A673 (cell line): ENCODE results near the gene ATG7. TPM values are rescaled to one million over a fixed set of nuclear protein-coding genes. Genes with fewer than 3 reads are reported as not detected.

Experiments
- Bru-seq: library from RNA; stranded (reverse); fragments of 400-500 nt; gene quantifications from one replicate; lab custom pipeline; 2021; lab: Mats Ljungman, UMichigan
- BruChase-seq, 2 experiments: library from RNA; stranded (reverse); fragments of 400-500 nt; gene quantifications; one replicate each; lab custom pipeline; 2021; lab: Mats Ljungman, UMichigan
- BruUV-seq: library from RNA; stranded (reverse); fragments of 400-500 nt; replicated peaks from 2 replicates; lab custom pipeline; 2021; lab: Mats Ljungman, UMichigan
- CTCF ChIA-PET: fragments of 300-600 bp; sonication (Branson Sonifier 250); formaldehyde crosslinking; loops from one replicate; lab custom pipeline; 2022; ENCODE audit warnings: antibody characterized with exemption; lab: Charles Lee
- POLR2A ChIA-PET: fragments of 300-600 bp; sonication (Branson Sonifier 250); formaldehyde crosslinking; loops from one replicate; lab custom pipeline; 2022; ENCODE audit warnings: antibody characterized with exemption; ENCODE audit not compliant: low non-redundant PET; lab: Charles Lee
- DNase-seq: peaks from one replicate; pipeline ENCODE4 v3.0.0-alpha.2; 2015; ENCODE audit warnings: low spot score
- H3K27ac ChIP-seq: fragments of 200-600 bp; sonication (generic); 2 replicates; pipeline ENCODE4 v1.5.1; 2016; ENCODE audit warnings: mixed run types, low read depth, mild to moderate bottlenecking, mixed read lengths, antibody characterized with exemption, low read length; ENCODE audit not compliant: poor library complexity, severe bottlenecking
- H3K27me3 ChIP-seq: fragments of 200-600 bp; sonication (generic); replicated peaks from 2 replicates; pipeline ENCODE4 v1.6.1; 2017; ENCODE audit warnings: mixed run types, low read depth, mild to moderate bottlenecking, mixed read lengths, antibody characterized with exemption, low read length; ENCODE audit not compliant: insufficient read depth, poor library complexity
- H3K36me3 ChIP-seq: fragments of 200-600 bp; sonication (generic); 2 replicates; pipeline ENCODE4 v1.6.1; 2016; ENCODE audit warnings: mixed run types, mild to moderate bottlenecking, mixed read lengths, antibody characterized with exemption, low read length; ENCODE audit not compliant: insufficient read depth, poor library complexity, severe bottlenecking
- H3K4me1 ChIP-seq: fragments of 200-600 bp; sonication (generic); 2 replicates; pipeline ENCODE4 v1.6.1; 2017; ENCODE audit warnings: mixed run types, mild to moderate bottlenecking, mixed read lengths, antibody characterized with exemption, low read length; ENCODE audit not compliant: insufficient read depth, poor library complexity, severe bottlenecking
- H3K4me3 ChIP-seq: fragments of 200-600 bp; sonication (generic); 2 replicates; pipeline ENCODE4 v1.5.1; 2016; ENCODE audit warnings: low read depth, mixed run types, mild to moderate bottlenecking, mixed read lengths, low read length; ENCODE audit not compliant: poor library complexity, severe bottlenecking
- H3K9me3 ChIP-seq: fragments of 200-600 bp; sonication (generic); 2 replicates; pipeline ENCODE4 v1.6.1; 2016; ENCODE audit warnings: mixed run types, low read depth, mild to moderate bottlenecking, mixed read lengths, antibody characterized with exemption, low read length; ENCODE audit not compliant: poor library complexity, severe bottlenecking
- CTCF ChIP-seq: fragments of 300-800, 200-600 bp; sonication (generic); conservative IDR thresholded peaks from 2 replicates; pipeline ENCODE4 v1.5.1; 2017; ENCODE audit warnings: low read depth, mild to moderate bottlenecking, antibody characterized with exemption, low read length, moderate library complexity, mixed read lengths
- EZH2 ChIP-seq: fragments of 200-600 bp; sonication (generic); IDR thresholded peaks from 2 replicates; pipeline ENCODE4 v1.6.1; 2017; ENCODE audit warnings: borderline replicate concordance, low read depth, mild to moderate bottlenecking, mixed read lengths, antibody characterized with exemption, low read length; ENCODE audit not compliant: poor library complexity, severe bottlenecking
- intact Hi-C: fragments of 100-400 bp; cut with micrococcal nuclease; formaldehyde crosslinking; loops from one replicate; pipeline ENCODE4 v1.10.0; 2022; ENCODE audit not compliant: unreplicated experiment
- long read RNA-seq: library from polyadenylated mRNA; stranded (forward); transcript quantifications from one replicate; pipeline ENCODE4 v2.0.0, GENCODE V29; 2022
- total RNA-seq: library from RNA; stranded (reverse); gene quantifications from 2 replicates; pipeline ENCODE4 v1.2.3, GENCODE V29; 2021

ATG7 gene
- 30.9 and 33.8 TPM in 2 replicates for total RNA-seq
- percentile 72 among the genes with signal in this experiment for Bru-seq, nascent RNA
- percentile 69 among the genes with signal in this experiment for BruChase-seq, experiment 1, labeled RNA remaining after a 2-hour chase
- BruChase-seq, experiment 2, labeled RNA remaining after a 6-hour chase, result percentile 71 among the genes with signal in this experiment
- long read RNA-seq, full-length matches to known transcripts, result 22 of 63 reads
- long read RNA-seq, partial matches to known transcripts, result 12 of 63 reads
- long read RNA-seq, other reads (novel, unspliced or antisense), result 29 of 63 reads

GRCh38 chr3:11271986-11272904, at the start of gene ATG7:
Gene ATG7, plus strand, starts transcription at chr3:11272397. Its CDS starts 26,299 bp downstream, at chr3:11298696.
- TF ChIP-seq EZH2 (no peak), CTCF (no peak)
- peak; percentile 99 for DNase-seq
- intact Hi-C loops, result no loop called here
- Histone ChIP-seq H3K4me3 (peak within 1 kb of the TSS; percentile 69), H3K27me3 (no peaks in the 10 kb centered on the region), H3K9me3 (no peaks in the 10 kb centered on the region), H3K36me3 (no peaks in the 10 kb centered on the region), H3K27ac (peak within 1 kb of the TSS; percentile 89), H3K4me1 (peaks cover 8% of the 10 kb centered on the region)
- TSS peak; percentile 79 for BruUV-seq
- POLR2A ChIA-PET, result interaction anchor here (0.7 to 1.2 kb wide), 2 partner anchors 10 to 16 kb away, joined by 3 to 4 read pairs; no protein-coding TSS in a partner anchor
- CTCF ChIA-PET, result interaction anchor here (0.6 to 1.0 kb wide), 3 partner anchors 10 to 36 kb away, joined by 3 read pairs; no protein-coding TSS in a partner anchor

GRCh38 chr3:11224010-11224409, 48.2 kb upstream of the ATG7 start:
- Histone ChIP-seq H3K27me3 (no peaks in the 10 kb centered on the region), H3K9me3 (no peaks in the 10 kb centered on the region), H3K4me3 (no peak overlapping the region), H3K27ac (no peak overlapping the region), H3K4me1 (peaks cover 12% of the 10 kb centered on the region), H3K36me3 (no peaks in the 10 kb centered on the region)
- CTCF ChIA-PET, result no interaction called here
- no peak for DNase-seq
- no TSS peak for BruUV-seq
- no peak for TF ChIP-seq EZH2
- no peak for TF ChIP-seq CTCF
- POLR2A ChIA-PET, result no interaction called here
- intact Hi-C loops, result no loop called here

- intact Hi-C loops, result no loop called here
- CTCF ChIA-PET, result no interaction called here
- Histone ChIP-seq H3K9me3 (no peaks in the 10 kb centered on the region), H3K27me3 (no peaks in the 10 kb centered on the region), H3K4me3 (no peak overlapping the region), H3K4me1 (peaks cover 12% of the 10 kb centered on the region), H3K36me3 (no peaks in the 10 kb centered on the region), H3K27ac (no peak overlapping the region)
- no peak for DNase-seq
- POLR2A ChIA-PET, result no interaction called here
- TF ChIP-seq CTCF, result no peak
- TF ChIP-seq EZH2, result no peak
- TSS peak; percentile 71 for BruUV-seq
These were observed 47.3 kb upstream of the ATG7 start for GRCh38 chr3:11224870-11225229.
